HepG2 (cell line): ENCODE data around the gene CMIP. TPM values are rescaled to one million over a fixed set of nuclear protein-coding genes. Genes with fewer than 3 reads are reported as not detected.

Source experiments
- ATAC-seq: fragments of 200-7000 bp; cut with Tn5 transposase; 3 replicates; pipeline ENCODE4 v1.9.1; 2020; ENCODE audit warnings: mild to moderate bottlenecking, moderate library complexity
- BruUV-seq: library from RNA; stranded (reverse); fragments of 400-500 nt; replicated peaks from 2 replicates; lab custom pipeline; 2021; lab: Mats Ljungman, UMichigan
- CTCF ChIA-PET: fragments of 300-600 bp; formaldehyde crosslinking; extraction: SDS; loops from one replicate; lab custom pipeline; 2021; ENCODE audit warnings: low total read pairs, inconsistent platforms, low intra/inter-chr PET ratio; lab: Yijun Ruan, JAX
- POLR2A ChIA-PET: fragments of 350-600 bp; sonication (Branson Sonifier 250); formaldehyde crosslinking; loops from one replicate; lab custom pipeline; 2020; ENCODE audit warnings: antibody characterized with exemption, inconsistent platforms; lab: Yijun Ruan, JAX
- DNase-seq: peaks from one replicate; pipeline ENCODE4 v3.0.0-alpha.2; 2015; ENCODE audit warnings: low spot score
- FAIRE-seq: peaks from 3 replicates; lab custom pipeline; 2011; peaks lifted over from hg19 to GRCh38; lab: Jason Lieb, UNC
- H2AFZ ChIP-seq: one replicate; pipeline ENCODE4 v1.6.1; 2011; ENCODE audit warnings: low read length, inconsistent platforms
- H3K27ac ChIP-seq: fragments of 300-600 bp; 3 replicates; pipeline ENCODE4 v1.8.0; 2011; ENCODE audit warnings: mixed run types, mild to moderate bottlenecking, mixed read lengths, low read length, inconsistent platforms; ENCODE audit not compliant: insufficient read depth; ENCODE audit errors: extremely low read length
- H3K27me3 ChIP-seq, 2 experiments: fragments of 200-600 bp in 1 of 2; 2 replicates in 1 of 2; 3 replicates in 1 of 2; pipeline versions ENCODE4 v1.6.0 to v1.8.0; 2011; ENCODE audit warnings: low read length in 2 of 2, mild to moderate bottlenecking in 2 of 2, moderate library complexity in 2 of 2, inconsistent platforms in 1 of 2; ENCODE audit not compliant: insufficient read depth in 2 of 2, control insufficient read depth in 1 of 2
- H3K36me3 ChIP-seq, 2 experiments: fragments of 200-600 bp in 1 of 2; replicated peaks in 1 of 2; 2 replicates in 1 of 2; 3 replicates in 1 of 2; pipeline versions ENCODE4 v1.5.1 to v1.8.0; 2011; ENCODE audit warnings: low read length in 2 of 2, inconsistent platforms in 1 of 2; ENCODE audit not compliant: insufficient read depth in 2 of 2, control insufficient read depth in 1 of 2
- H3K4me1 ChIP-seq: 2 replicates; pipeline ENCODE4 v1.5.1; 2012; ENCODE audit warnings: low read length, inconsistent platforms; ENCODE audit not compliant: insufficient read depth
- H3K4me2 ChIP-seq: 2 replicates; pipeline ENCODE4 v1.6.0; 2011; ENCODE audit warnings: low read depth, low read length, inconsistent platforms
- H3K4me3 ChIP-seq, 3 experiments: fragments of 200-600 bp in 1 of 3; sonication (generic), shearing (Covaris generic) in 1 of 3; replicated peaks in 1 of 3; 2 replicates each; pipeline ENCODE4 v1.5.1; 2011 to 2016; ENCODE audit warnings: low read length in 3 of 3, inconsistent platforms in 2 of 3, low read depth in 2 of 3, mild to moderate bottlenecking in 2 of 3, control low read depth in 1 of 3, mixed read lengths in 1 of 3; ENCODE audit not compliant: insufficient read depth in 1 of 3
- H3K79me2 ChIP-seq: one replicate; pipeline ENCODE4 v1.6.1; 2011; ENCODE audit warnings: low read length, inconsistent platforms; ENCODE audit not compliant: insufficient read depth
- H3K9ac ChIP-seq: 2 replicates; pipeline ENCODE4 v1.6.0; 2011; ENCODE audit warnings: mild to moderate bottlenecking, low read depth, low read length, inconsistent platforms; ENCODE audit not compliant: insufficient read depth
- H3K9me3 ChIP-seq: 2 replicates; pipeline ENCODE4 v1.5.1; 2012; ENCODE audit warnings: mild to moderate bottlenecking, low read length
- H4K20me1 ChIP-seq: 2 replicates; pipeline ENCODE4 v1.6.0; 2011; ENCODE audit warnings: inconsistent platforms, mild to moderate bottlenecking, low read length, moderate library complexity; ENCODE audit not compliant: insufficient read depth
- IRF9 ChIP-seq: sonication (generic); formaldehyde crosslinking; IDR thresholded peaks from 2 replicates; pipeline ENCODE4 v1.8.0; 2022; ENCODE audit warnings: missing genetic modification reagents, mild to moderate bottlenecking, borderline replicate concordance
- KIAA2018 ChIP-seq: sonication (generic); formaldehyde crosslinking; IDR thresholded peaks from 2 replicates; pipeline ENCODE4 v1.5.0; 2020; ENCODE audit warnings: mild to moderate bottlenecking, missing genetic modification reagents, borderline replicate concordance
- MLXIP ChIP-seq: sonication (generic); formaldehyde crosslinking; IDR thresholded peaks from 2 replicates; pipeline ENCODE4 v1.9.0; 2021; ENCODE audit warnings: missing genetic modification reagents, borderline replicate concordance
- RBM22 ChIP-seq: fragments of 200-400 bp; formaldehyde crosslinking; optimal IDR thresholded peaks from 2 replicates; pipeline ENCODE3; 2017; ENCODE audit warnings: mild to moderate bottlenecking, low read length, moderate library complexity
- ZNF7 ChIP-seq: IDR thresholded peaks from 2 replicates; pipeline ENCODE4 v1.6.1; 2016; ENCODE audit warnings: missing biosample characterization, missing genetic modification reagents
- WGBS: methylation state at CpG from one replicate; pipeline ENCODE4 v1.1.6; 2017; ENCODE audit warnings: low lambda C conversion rate; 5-methylcytosine and 5-hydroxymethylcytosine counted together
- in situ Hi-C: cut with HindIII; loops from 2 replicates; pipeline ENCODE4 v1.10.0; 2017; ENCODE audit warnings: low pct_unique_long_range_greater_than_20kb; ENCODE audit not compliant: extremely low pct_ligation_motif_present
- intact Hi-C: fragments of 100-400 bp; cut with micrococcal nuclease; formaldehyde crosslinking; loops from one replicate; pipeline ENCODE4 v1.10.0; 2022; ENCODE audit not compliant: unreplicated experiment
- polyA plus RNA-seq, 8 experiments: library from polyadenylated mRNA; depleted of rRNA in 3 of 8; stranded (reverse) in 7 of 8; unstranded in 1 of 8; fragments of >200 nt; fragmentation: Illumina TruSeq in 4 of 8; extraction: Trizol in 4 of 8; gene quantifications; 2 replicates each; pipeline versions ENCODE4 v1.2.1 to v1.2.3, GENCODE V29; 2011 to 2016; ENCODE audit warnings: low read depth in 4 of 8, missing spikeins in 1 of 8, mixed read lengths in 1 of 8; ENCODE audit not compliant: insufficient read depth in 1 of 8
- total RNA-seq, 5 experiments: library from RNA; depleted of rRNA; stranded (reverse); fragments of >200 nt; fragmentation: Illumina TruSeq; extraction: Trizol; gene quantifications; 2 replicates each; pipeline ENCODE4 v1.2.3, GENCODE V29; 2016; ENCODE audit warnings: low read depth in 1 of 5

The CMIP gene
- total and polyA plus RNA-seq, 2 of the 13 experiments (the other 11 are each of a cell fraction or from before 2014, with no cell fraction given), result 10.9 to 18.1 TPM

GRCh38 chr16:81554979-81555378 lies 110.4 kb downstream of the CMIP start:
- in situ Hi-C loops (no loop called here), intact Hi-C loops (no loop called here)
- WGBS, result 96% methylated on average over 5 of the region's 5 CpGs
- Histone ChIP-seq H3K9ac (no peak overlapping the region), H3K4me1 (peaks cover 83% of the 10 kb centered on the region), H3K27ac (no peak overlapping the region), H3K36me3 (peaks cover 6 to 31% of the 10 kb centered on the region in 2 experiments), H3K9me3 (no peaks in the 10 kb centered on the region), H3K27me3 (no peaks in the 10 kb centered on the region), H3K4me3 (no peak overlapping the region), H3K4me2 (no peak overlapping the region), H4K20me1 (peaks cover 87% of the 10 kb centered on the region), H2AFZ (no peak overlapping the region), H3K79me2 (peaks cover 98% of the 10 kb centered on the region)
- TF ChIP-seq ZNF7 (CRISPR knock-in tag), result no peak
- 0 out of 2 replicates have a peak, but pooled peaks have one; percentile 48 for TF ChIP-seq IRF9 (CRISPR knock-in tag)
- TF ChIP-seq RBM22, result peak; percentile 29
- TF ChIP-seq KIAA2018 (CRISPR knock-in tag), result no peak
- no peak for TF ChIP-seq MLXIP (CRISPR knock-in tag)
- no TSS peak for BruUV-seq
- FAIRE-seq (no peak), DNase-seq (no peak), ATAC-seq (no peak)
- ChIA-PET CTCF (no interaction called here), POLR2A (interaction anchor here (1.4 to 1.5 kb wide), 2 partner anchors 12 to 98 kb away, joined by 3 to 4 read pairs; no protein-coding TSS in a partner anchor)
